SK-N-SH (cell line): Measurements from ENCODE around the gene LYL1. TPM values are rescaled to one million over a fixed set of nuclear protein-coding genes. Genes with fewer than 3 reads are reported as not detected.

ENCODE experiments used
- CTCF ChIA-PET: fragments of 300-600, 350-600 bp; formaldehyde crosslinking; extraction: SDS; loops from one replicate; lab custom pipeline; 2021; lab: Yijun Ruan, JAX
- POLR2A ChIA-PET: fragments of 350-600 bp; sonication (Branson Sonifier 250); formaldehyde crosslinking; extraction: SDS; loops from one replicate; lab custom pipeline; 2020; ENCODE audit warnings: antibody characterized with exemption, inconsistent platforms; lab: Yijun Ruan, JAX
- DNase-seq: peaks from one replicate; pipeline ENCODE4 v3.0.0; 2012
- H2AFZ ChIP-seq: fragments of 200-600 bp; sonication (generic); 2 replicates; pipeline ENCODE4 v1.8.1; 2016; ENCODE audit warnings: antibody characterized with exemption, mild to moderate bottlenecking, low read depth
- H3F3A ChIP-seq: fragments of 200-600 bp; sonication (generic); replicated peaks from 2 replicates; pipeline ENCODE3; 2016; ENCODE audit warnings: antibody characterized with exemption, mild to moderate bottlenecking; ENCODE audit not compliant: insufficient read depth
- H3K27ac ChIP-seq, 2 experiments: fragments of 200-500 bp in 1 of 2; fragments of 200-600 bp in 1 of 2; sonication (Bioruptor generic) in 1 of 2; sonication (generic), shearing (Covaris generic) in 1 of 2; 2 replicates each; pipeline versions ENCODE4 v1.5.1 to v1.6.1; 2014 to 2016; ENCODE audit warnings: low read depth in 2 of 2, inconsistent platforms in 1 of 2, low read length in 1 of 2, mild to moderate bottlenecking in 1 of 2, mixed read lengths in 1 of 2
- H3K27me3 ChIP-seq: fragments of 200-600 bp; sonication (generic), shearing (Covaris generic); 2 replicates; pipeline ENCODE4 v1.6.1; 2016; ENCODE audit warnings: mixed run types; ENCODE audit not compliant: insufficient read depth
- H3K36me3 ChIP-seq, 2 experiments: fragments of 200-500 bp in 1 of 2; fragments of 200-600 bp in 1 of 2; sonication (Bioruptor generic) in 1 of 2; sonication (generic) in 1 of 2; replicated peaks in 1 of 2; 2 replicates each; pipeline versions ENCODE3 to v1.5.1; 2014 to 2016; ENCODE audit warnings: low read length in 1 of 2, mild to moderate bottlenecking in 1 of 2; ENCODE audit not compliant: insufficient read depth in 2 of 2, control insufficient read depth in 1 of 2
- H3K4me1 ChIP-seq, 2 experiments: fragments of 200-500 bp in 1 of 2; fragments of 200-600 bp in 1 of 2; sonication (Bioruptor generic) in 1 of 2; sonication (generic), shearing (Covaris generic) in 1 of 2; 2 replicates each; pipeline versions ENCODE4 v1.5.1 to v1.6.1; 2014 to 2016; ENCODE audit warnings: low read depth in 1 of 2, low read length in 1 of 2, mixed run types in 1 of 2; ENCODE audit not compliant: insufficient read depth in 2 of 2, control insufficient read depth in 1 of 2
- H3K4me2 ChIP-seq: fragments of 200-600 bp; sonication (generic), shearing (Covaris generic); 2 replicates; pipeline ENCODE4 v1.6.1; 2017; ENCODE audit warnings: mixed run types
- H3K4me3 ChIP-seq, 2 experiments: fragments of 200-500 bp in 1 of 2; fragments of 200-600 bp in 1 of 2; sonication (Bioruptor generic) in 1 of 2; sonication (generic), shearing (Covaris generic) in 1 of 2; 2 replicates each; pipeline versions ENCODE4 v1.5.1 to v1.8.1; 2014 to 2016; ENCODE audit warnings: low read depth in 2 of 2, inconsistent platforms in 1 of 2, low read length in 1 of 2, mild to moderate bottlenecking in 1 of 2, mixed read lengths in 1 of 2, moderate library complexity in 1 of 2
- H3K79me2 ChIP-seq: fragments of 200-600 bp; sonication (generic); 2 replicates; pipeline ENCODE4 v1.8.1; 2017; ENCODE audit warnings: mild to moderate bottlenecking; ENCODE audit not compliant: insufficient read depth
- H3K9ac ChIP-seq: fragments of 200-600 bp; sonication (generic); 2 replicates; pipeline ENCODE4 v1.6.1; 2017; ENCODE audit warnings: mixed run types
- H3K9me2 ChIP-seq: fragments of 200-600 bp; sonication (generic); 2 replicates; pipeline ENCODE4 v1.6.1; 2017; ENCODE audit warnings: mixed run types
- H3K9me3 ChIP-seq: fragments of 200-600 bp; sonication (generic); 2 replicates; pipeline ENCODE4 v1.6.1; 2017; ENCODE audit warnings: mixed run types, mild to moderate bottlenecking, moderate library complexity
- H4K20me1 ChIP-seq: fragments of 200-600 bp; sonication (generic); 2 replicates; pipeline ENCODE4 v1.6.1; 2017; ENCODE audit warnings: mild to moderate bottlenecking, mixed run types; ENCODE audit not compliant: insufficient read depth
- CTCF ChIP-seq: fragments of 200-600 bp; sonication (generic); IDR thresholded peaks from 2 replicates; pipeline ENCODE4 v1.6.1; 2017; ENCODE audit warnings: antibody characterized with exemption, mild to moderate bottlenecking, moderate library complexity
- ELF1 ChIP-seq: IDR thresholded peaks from 2 replicates; pipeline ENCODE4 v1.4.0; 2012
- JUND ChIP-seq: IDR thresholded peaks from 2 replicates; pipeline ENCODE4 v1.4.0; 2012
- NFIC ChIP-seq: IDR thresholded peaks from 2 replicates; pipeline ENCODE4 v1.4.0; 2012; ENCODE audit warnings: borderline replicate concordance
- RAD21 ChIP-seq: IDR thresholded peaks from 2 replicates; pipeline ENCODE4 v1.6.1; 2012; ENCODE audit warnings: mild to moderate bottlenecking, low read length
- RCOR1 ChIP-seq: fragments of 150-350 bp; IDR thresholded peaks from 2 replicates; pipeline ENCODE4 v1.6.1; 2017; ENCODE audit warnings: antibody characterized with exemption, low read length
- RXRA ChIP-seq: IDR thresholded peaks from 2 replicates; pipeline ENCODE4 v1.4.0; 2012; ENCODE audit warnings: low read depth, mild to moderate bottlenecking, borderline replicate concordance
- SMC3 ChIP-seq: IDR thresholded peaks from 2 replicates; pipeline ENCODE4 v1.6.1; 2012; ENCODE audit warnings: low read depth, low read length, improper control_type of control experiment
- TAF1 ChIP-seq: IDR thresholded peaks from 2 replicates; pipeline ENCODE4 v1.6.1; 2012; ENCODE audit warnings: low read depth, mild to moderate bottlenecking, low read length, moderate library complexity, borderline replicate concordance
- TCF12 ChIP-seq: IDR thresholded peaks from 2 replicates; pipeline ENCODE4 v1.4.0; 2012
- USF2 ChIP-seq: fragments of 150-350 bp; IDR thresholded peaks from 2 replicates; pipeline ENCODE4 v1.6.1; 2017; ENCODE audit warnings: antibody characterized with exemption, low read length, low read depth, borderline replicate concordance
- WGBS: methylation state at CpG from one replicate; pipeline ENCODE4 v1.1.6; 2017; ENCODE audit warnings: low lambda C conversion rate; 5-methylcytosine and 5-hydroxymethylcytosine counted together
- polyA plus RNA-seq, 3 experiments: library from polyadenylated mRNA; depleted of rRNA; stranded (reverse); fragments of >200 nt; gene quantifications; 2 replicates each; pipeline ENCODE4 v1.2.3, GENCODE V29; 2012

LYL1 gene
- polyA plus RNA-seq, 1 of the 3 experiments (the other 2 are of a cell fraction): 2.2 TPM

- Histone ChIP-seq H3K4me2 (no peak overlapping the region), H3K9me3 (no peaks in the 10 kb centered on the region), H3K27ac (peak overlapping the region in 1 of 2 experiments; percentile 23; a peak in 2 of 4 replicates), H3K9ac (no peak overlapping the region), H3F3A (no peaks in the 10 kb centered on the region), H3K4me3 (no peak overlapping the region), H4K20me1 (no peaks in the 10 kb centered on the region), H3K36me3 (peaks cover 13 to 37% of the 10 kb centered on the region in 2 experiments), H2AFZ (no peak overlapping the region), H3K4me1 (peaks cover 10 to 33% of the 10 kb centered on the region in 2 experiments; a peak in 3 of 4 replicates), H3K27me3 (no peaks in the 10 kb centered on the region), H3K79me2 (no peaks in the 10 kb centered on the region), H3K9me2 (no peaks in the 10 kb centered on the region)
- CTCF ChIA-PET: interaction anchor here (0.7 to 35.2 kb wide), 10 partner anchors 10 to 117 kb away, joined by 3 to 506 read pairs (median 5); no protein-coding TSS in a partner anchor
- peak; percentile 66 for DNase-seq
- POLR2A ChIA-PET: interaction anchor here (0.6 kb wide), 1 partner anchor 21 kb away, joined by 3 read pairs; no protein-coding TSS in a partner anchor
- TF ChIP-seq RAD21 (peak; percentile 61), CTCF (peak; percentile 23), SMC3 (peak; percentile 22; the same call in 1 of the 2 replicates), ELF1 (no peak), JUND (no peak)
- WGBS: 90% methylated on average over 10 of the region's 14 CpGs
Measured at GRCh38 chr19:13082192-13083007, 20.3 kb downstream of the LYL1 start.

- no peaks in the 10 kb centered on the region for H3F3A ChIP-seq
- H3K9me3 ChIP-seq: no peaks in the 10 kb centered on the region
- H2AFZ ChIP-seq: no peak overlapping the region
- POLR2A ChIA-PET: no interaction called here
- peaks cover 10 to 56% of the 10 kb centered on the region in 2 experiments; a peak in 3 of 4 replicates for H3K4me1 ChIP-seq
- H4K20me1 ChIP-seq: no peaks in the 10 kb centered on the region
- H3K9me2 ChIP-seq: no peaks in the 10 kb centered on the region
- peak; percentile 66 for DNase-seq
- H3K36me3 ChIP-seq: peaks cover 13 to 34% of the 10 kb centered on the region in 2 experiments
- peak overlapping the region; percentile 42 to 91; a peak in 3 of 4 replicates for H3K27ac ChIP-seq
- H3K4me3 ChIP-seq: no peak overlapping the region
- no peaks in the 10 kb centered on the region for H3K79me2 ChIP-seq
- CTCF ChIA-PET: interaction anchor here (0.9 to 35.2 kb wide), 9 partner anchors 10 to 114 kb away, joined by 3 to 506 read pairs (median 24); no protein-coding TSS in a partner anchor
- WGBS: 57% methylated on average over 14 of the region's 16 CpGs
- TF ChIP-seq NFIC: peak; percentile 35; the same call in 1 of the 2 replicates
- TF ChIP-seq USF2: no peak
- peak; percentile 21; the same call in 1 of the 2 replicates for TF ChIP-seq TCF12
- TF ChIP-seq CTCF: no peak
- TF ChIP-seq TAF1: no peak
- no peak for TF ChIP-seq RCOR1
- TF ChIP-seq JUND: no peak
- TF ChIP-seq RXRA: no peak
- H3K27me3 ChIP-seq: no peaks in the 10 kb centered on the region
- H3K4me2 ChIP-seq: peak overlapping the region; percentile 41; the same call in 1 of the 2 replicates
- no peak overlapping the region for H3K9ac ChIP-seq
Measured at GRCh38 chr19:13079542-13079986, 23.1 kb downstream of the LYL1 start.
